Duodenal mucosa (tissue), 2 donors: ENCODE data around the gene KCNN3.

Source experiments
- H3K27ac ChIP-seq: one replicate; pipeline ENCODE4 v1.7.0; 2013; ENCODE audit warnings: low read depth, low read length
- H3K27me3 ChIP-seq, 2 donors: one replicate each; pipeline ENCODE4 v1.7.0; 2013; ENCODE audit warnings: low read length in 2 of 2, control low read depth in 1 of 2; ENCODE audit not compliant: insufficient read depth in 2 of 2, control insufficient read depth in 1 of 2
- H3K36me3 ChIP-seq, 2 donors: one replicate each; pipeline ENCODE4 v1.7.0; 2013; ENCODE audit warnings: low read length in 2 of 2, control low read depth in 1 of 2; ENCODE audit not compliant: insufficient read depth in 2 of 2, control insufficient read depth in 1 of 2
- H3K4me1 ChIP-seq, 2 donors: one replicate each; pipeline ENCODE4 v1.7.0; 2013; ENCODE audit warnings: low read length in 2 of 2, control low read depth in 1 of 2; ENCODE audit not compliant: insufficient read depth in 2 of 2, control insufficient read depth in 1 of 2
- H3K4me3 ChIP-seq, 2 donors: one replicate each; pipeline ENCODE4 v1.7.0; 2013; ENCODE audit warnings: low read length in 2 of 2, low read depth in 1 of 2
- H3K9ac ChIP-seq, 2 donors: one replicate each; pipeline ENCODE4 v1.7.0; 2013; ENCODE audit warnings: low read length in 2 of 2, low read depth in 1 of 2
- H3K9me3 ChIP-seq, 2 donors: one replicate each; pipeline ENCODE4 v1.7.0; 2013; ENCODE audit warnings: low read length in 2 of 2, control low read depth in 1 of 2; ENCODE audit not compliant: control insufficient read depth in 1 of 2

Gene KCNN3

DNA sequence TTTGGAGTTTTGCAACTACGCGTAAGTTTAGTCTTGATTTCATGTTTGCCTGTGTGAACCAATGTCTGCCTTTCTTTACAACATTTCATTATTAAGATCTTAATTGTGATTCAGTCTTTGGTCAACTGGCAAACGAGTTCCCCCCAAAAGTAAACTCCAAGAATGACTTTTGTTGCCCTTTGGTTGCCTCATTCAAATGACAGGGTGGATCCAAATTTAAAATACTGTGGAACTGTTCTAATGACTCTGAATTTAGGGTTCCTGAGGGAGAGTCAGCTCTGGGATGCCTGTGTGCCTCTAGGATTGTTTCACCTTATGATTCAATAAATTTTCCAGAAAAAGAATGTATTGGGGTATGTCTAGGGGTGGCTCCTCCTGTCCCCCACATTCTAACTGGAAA, 105.3 kb downstream of the KCNN3 start:
- Histone ChIP-seq H3K4me1 (peaks cover 0 to 5% of the 10 kb centered on the region in 2 donors), H3K9me3 (no peaks in the 10 kb centered on the region), H3K27ac (no peak overlapping the region), H3K36me3 (no peaks in the 10 kb centered on the region), H3K27me3 (peaks cover 6 to 8% of the 10 kb centered on the region in 2 donors), H3K4me3 (no peak overlapping the region), H3K9ac (no peak overlapping the region)

GRCh38 chr1:154764181-154764580, 105.9 kb downstream of the KCNN3 start:
- Histone ChIP-seq H3K9ac (no peak overlapping the region), H3K9me3 (no peaks in the 10 kb centered on the region), H3K4me1 (peaks cover 0 to 9% of the 10 kb centered on the region in 2 donors), H3K27ac (no peak overlapping the region), H3K36me3 (no peaks in the 10 kb centered on the region), H3K27me3 (peaks cover 6 to 11% of the 10 kb centered on the region in 2 donors), H3K4me3 (no peak overlapping the region)

- Histone ChIP-seq H3K9ac (no peak overlapping the region), H3K36me3 (no peaks in the 10 kb centered on the region), H3K4me1 (peaks cover 0 to 9% of the 10 kb centered on the region in 2 donors), H3K27ac (no peak overlapping the region), H3K4me3 (peak overlapping the region; percentile 52 to 60), H3K9me3 (no peaks in the 10 kb centered on the region), H3K27me3 (peaks cover 6 to 11% of the 10 kb centered on the region in 2 donors)
These were observed 109.6 kb downstream of the KCNN3 start for GRCh38 chr1:154760469-154760933.

- H3K9me3 ChIP-seq, result no peaks in the 10 kb centered on the region
- H3K27ac ChIP-seq, result no peak overlapping the region
- H3K9ac ChIP-seq, result no peak overlapping the region
- peaks cover 0 to 9% of the 10 kb centered on the region in 2 donors for H3K4me1 ChIP-seq
- H3K4me3 ChIP-seq, result no peak overlapping the region
- peaks cover 6 to 11% of the 10 kb centered on the region in 2 donors for H3K27me3 ChIP-seq
- H3K36me3 ChIP-seq, result no peaks in the 10 kb centered on the region
These were observed 110.3 kb downstream of the KCNN3 start for GRCh38 chr1:154759793-154760192.

DNA sequence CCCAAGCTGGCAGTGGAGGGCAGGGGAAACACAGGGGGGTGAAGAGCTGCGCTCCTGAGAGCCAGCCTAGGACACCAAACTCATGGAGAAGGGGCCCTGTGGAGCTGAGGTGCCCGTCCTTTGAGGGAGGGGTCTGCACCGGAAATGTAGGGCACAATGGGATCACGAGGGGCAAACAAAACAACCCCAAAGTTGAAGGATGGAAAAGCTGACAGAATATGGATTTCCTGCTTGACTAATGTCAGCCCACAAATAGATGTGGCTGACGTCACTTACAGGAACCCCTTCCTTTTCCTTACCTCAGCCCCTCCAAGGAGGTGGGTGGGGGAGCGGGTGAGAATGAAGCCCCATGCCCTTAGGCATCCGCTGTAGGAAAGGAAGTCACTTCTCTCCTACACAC, 110.9 kb downstream of the KCNN3 start:
- H3K36me3 ChIP-seq, result no peaks in the 10 kb centered on the region
- peaks cover 6 to 11% of the 10 kb centered on the region in 2 donors for H3K27me3 ChIP-seq
- no peak overlapping the region for H3K27ac ChIP-seq
- no peaks in the 10 kb centered on the region for H3K9me3 ChIP-seq
- H3K4me3 ChIP-seq, result no peak overlapping the region
- H3K9ac ChIP-seq, result no peak overlapping the region
- peaks cover 0 to 9% of the 10 kb centered on the region in 2 donors for H3K4me1 ChIP-seq

- peaks cover 0 to 9% of the 10 kb centered on the region in 2 donors for H3K4me1 ChIP-seq
- no peaks in the 10 kb centered on the region for H3K9me3 ChIP-seq
- no peak overlapping the region for H3K27ac ChIP-seq
- no peak overlapping the region for H3K4me3 ChIP-seq
- H3K9ac ChIP-seq, result no peak overlapping the region
- no peaks in the 10 kb centered on the region for H3K36me3 ChIP-seq
- peaks cover 5 to 11% of the 10 kb centered on the region in 2 donors for H3K27me3 ChIP-seq
These were observed 111.7 kb downstream of the KCNN3 start for GRCh38 chr1:154758346-154758745.

GRCh38 chr1:154756793-154757548, 113.1 kb downstream of the KCNN3 start:
- Histone ChIP-seq H3K9ac (no peak overlapping the region), H3K27me3 (peaks cover 4 to 6% of the 10 kb centered on the region in 2 donors), H3K4me3 (no peak overlapping the region), H3K9me3 (no peaks in the 10 kb centered on the region), H3K27ac (no peak overlapping the region), H3K4me1 (peaks cover 0 to 9% of the 10 kb centered on the region in 2 donors), H3K36me3 (no peaks in the 10 kb centered on the region)

- H3K36me3 ChIP-seq, result no peaks in the 10 kb centered on the region
- H3K9ac ChIP-seq, result no peak overlapping the region
- H3K4me1 ChIP-seq, result peaks cover 0 to 9% of the 10 kb centered on the region in 2 donors
- peaks cover 4 to 6% of the 10 kb centered on the region in 2 donors for H3K27me3 ChIP-seq
- no peak overlapping the region for H3K4me3 ChIP-seq
- no peak overlapping the region for H3K27ac ChIP-seq
- H3K9me3 ChIP-seq, result no peaks in the 10 kb centered on the region
These were observed 114.0 kb downstream of the KCNN3 start for GRCh38 chr1:154755858-154756730.

- Histone ChIP-seq H3K4me1 (no peaks in the 10 kb centered on the region), H3K27me3 (peaks cover 0 to 9% of the 10 kb centered on the region in 2 donors), H3K36me3 (no peaks in the 10 kb centered on the region), H3K9ac (no peak overlapping the region), H3K27ac (no peak overlapping the region), H3K9me3 (no peaks in the 10 kb centered on the region), H3K4me3 (no peak overlapping the region)
These were observed 116.7 kb downstream of the KCNN3 start for GRCh38 chr1:154753426-154753825.
